HepG2 (cell line): Measurements from ENCODE around the gene MICAL3. TPM values are rescaled to one million over a fixed set of nuclear protein-coding genes. Genes with fewer than 3 reads are reported as not detected.

Experiments used
- ATAC-seq: fragments of 200-7000 bp; cut with Tn5 transposase; 3 replicates; pipeline ENCODE4 v1.9.1; 2020; ENCODE audit warnings: mild to moderate bottlenecking, moderate library complexity
- BruUV-seq: library from RNA; stranded (reverse); fragments of 400-500 nt; replicated peaks from 2 replicates; lab custom pipeline; 2021; lab: Mats Ljungman, UMichigan
- CTCF ChIA-PET: fragments of 300-600 bp; formaldehyde crosslinking; extraction: SDS; loops from one replicate; lab custom pipeline; 2021; ENCODE audit warnings: low total read pairs, inconsistent platforms, low intra/inter-chr PET ratio; lab: Yijun Ruan, JAX
- POLR2A ChIA-PET: fragments of 350-600 bp; sonication (Branson Sonifier 250); formaldehyde crosslinking; loops from one replicate; lab custom pipeline; 2020; ENCODE audit warnings: antibody characterized with exemption, inconsistent platforms; lab: Yijun Ruan, JAX
- DNase-seq: peaks from one replicate; pipeline ENCODE4 v3.0.0-alpha.2; 2015; ENCODE audit warnings: low spot score
- FAIRE-seq: peaks from 3 replicates; lab custom pipeline; 2011; peaks lifted over from hg19 to GRCh38; lab: Jason Lieb, UNC
- H2AFZ ChIP-seq: one replicate; pipeline ENCODE4 v1.6.1; 2011; ENCODE audit warnings: low read length, inconsistent platforms
- H3K27ac ChIP-seq: fragments of 300-600 bp; 3 replicates; pipeline ENCODE4 v1.8.0; 2011; ENCODE audit warnings: mixed run types, mild to moderate bottlenecking, mixed read lengths, low read length, inconsistent platforms; ENCODE audit not compliant: insufficient read depth; ENCODE audit errors: extremely low read length
- H3K27me3 ChIP-seq, 2 experiments: fragments of 200-600 bp in 1 of 2; 2 replicates in 1 of 2; 3 replicates in 1 of 2; pipeline versions ENCODE4 v1.6.0 to v1.8.0; 2011; ENCODE audit warnings: low read length in 2 of 2, mild to moderate bottlenecking in 2 of 2, moderate library complexity in 2 of 2, inconsistent platforms in 1 of 2; ENCODE audit not compliant: insufficient read depth in 2 of 2, control insufficient read depth in 1 of 2
- H3K36me3 ChIP-seq, 2 experiments: fragments of 200-600 bp in 1 of 2; replicated peaks in 1 of 2; 2 replicates in 1 of 2; 3 replicates in 1 of 2; pipeline versions ENCODE4 v1.5.1 to v1.8.0; 2011; ENCODE audit warnings: low read length in 2 of 2, inconsistent platforms in 1 of 2; ENCODE audit not compliant: insufficient read depth in 2 of 2, control insufficient read depth in 1 of 2
- H3K4me1 ChIP-seq: 2 replicates; pipeline ENCODE4 v1.5.1; 2012; ENCODE audit warnings: low read length, inconsistent platforms; ENCODE audit not compliant: insufficient read depth
- H3K4me2 ChIP-seq: 2 replicates; pipeline ENCODE4 v1.6.0; 2011; ENCODE audit warnings: low read depth, low read length, inconsistent platforms
- H3K4me3 ChIP-seq, 3 experiments: fragments of 200-600 bp in 1 of 3; sonication (generic), shearing (Covaris generic) in 1 of 3; replicated peaks in 1 of 3; 2 replicates each; pipeline ENCODE4 v1.5.1; 2011 to 2016; ENCODE audit warnings: low read length in 3 of 3, inconsistent platforms in 2 of 3, low read depth in 2 of 3, mild to moderate bottlenecking in 2 of 3, control low read depth in 1 of 3, mixed read lengths in 1 of 3; ENCODE audit not compliant: insufficient read depth in 1 of 3
- H3K79me2 ChIP-seq: one replicate; pipeline ENCODE4 v1.6.1; 2011; ENCODE audit warnings: low read length, inconsistent platforms; ENCODE audit not compliant: insufficient read depth
- H3K9ac ChIP-seq: 2 replicates; pipeline ENCODE4 v1.6.0; 2011; ENCODE audit warnings: mild to moderate bottlenecking, low read depth, low read length, inconsistent platforms; ENCODE audit not compliant: insufficient read depth
- H3K9me3 ChIP-seq: 2 replicates; pipeline ENCODE4 v1.5.1; 2012; ENCODE audit warnings: mild to moderate bottlenecking, low read length
- H4K20me1 ChIP-seq: 2 replicates; pipeline ENCODE4 v1.6.0; 2011; ENCODE audit warnings: inconsistent platforms, mild to moderate bottlenecking, low read length, moderate library complexity; ENCODE audit not compliant: insufficient read depth
- BORCS8-MEF2B ChIP-seq: sonication (generic); formaldehyde crosslinking; IDR thresholded peaks from 2 replicates; pipeline ENCODE4 v1.8.0; 2022; ENCODE audit warnings: mild to moderate bottlenecking, missing genetic modification reagents
- ELF4 ChIP-seq: sonication (generic); formaldehyde crosslinking; IDR thresholded peaks from 2 replicates; pipeline ENCODE4 v1.5.0; 2020; ENCODE audit warnings: missing genetic modification reagents, mild to moderate bottlenecking, moderate library complexity, borderline replicate concordance
- JARID2 ChIP-seq: sonication (generic); formaldehyde crosslinking; IDR thresholded peaks from 2 replicates; pipeline ENCODE4 v1.8.1; 2023; ENCODE audit warnings: missing genetic modification reagents, inconsistent platforms; ENCODE audit not compliant: insufficient replicate concordance
- MIXL1 ChIP-seq: IDR thresholded peaks from 2 replicates; pipeline ENCODE4 v1.6.1; 2016
- PHF21A ChIP-seq: sonication (generic); formaldehyde crosslinking; IDR thresholded peaks from 2 replicates; pipeline ENCODE4 v1.5.0; 2020; ENCODE audit warnings: mild to moderate bottlenecking, missing genetic modification reagents
- RELA ChIP-seq: sonication (generic); formaldehyde crosslinking; IDR thresholded peaks from 2 replicates; pipeline ENCODE4 v1.4.0; 2020; ENCODE audit warnings: missing genetic modification reagents
- SIX4 ChIP-seq: sonication (generic); formaldehyde crosslinking; IDR thresholded peaks from 2 replicates; pipeline ENCODE4 v1.4.0; 2020; ENCODE audit warnings: missing genetic modification reagents
- SOX13 ChIP-seq, 3 experiments: fragments of 450-650 bp in 1 of 3; sonication (generic) in 1 of 3; formaldehyde crosslinking in 1 of 3; IDR thresholded peaks in 2 of 3; conservative IDR thresholded peaks in 1 of 3; 2 replicates each; pipeline versions ENCODE4 v1.5.0 to v1.6.1; 2016 to 2020; ENCODE audit warnings: antibody characterized with exemption in 1 of 3, mild to moderate bottlenecking in 1 of 3, missing compliant biosample characterization in 1 of 3, missing genetic modification reagents in 1 of 3, moderate library complexity in 1 of 3
- SP140L ChIP-seq: sonication (generic); formaldehyde crosslinking; IDR thresholded peaks from 2 replicates; pipeline ENCODE4 v1.4.0; 2020; ENCODE audit warnings: missing genetic modification reagents, borderline replicate concordance
- ZC3H4 ChIP-seq: sonication (generic); formaldehyde crosslinking; IDR thresholded peaks from 2 replicates; pipeline ENCODE4 v1.4.0; 2020; ENCODE audit warnings: missing genetic modification reagents, borderline replicate concordance
- ZNF563 ChIP-seq: sonication (generic); formaldehyde crosslinking; IDR thresholded peaks from 2 replicates; pipeline ENCODE4 v1.8.0; 2022; ENCODE audit warnings: mild to moderate bottlenecking, moderate library complexity, missing genetic modification reagents
- ZNF670 ChIP-seq: sonication (generic); formaldehyde crosslinking; IDR thresholded peaks from 2 replicates; pipeline ENCODE4 v1.8.0; 2022; ENCODE audit warnings: mild to moderate bottlenecking, missing genetic modification reagents, borderline replicate concordance
- ZNF678 ChIP-seq: sonication (generic); formaldehyde crosslinking; IDR thresholded peaks from 2 replicates; pipeline ENCODE4 v1.4.0; 2020; ENCODE audit warnings: mild to moderate bottlenecking, missing genetic modification reagents
- WGBS: methylation state at CpG from one replicate; pipeline ENCODE4 v1.1.6; 2017; ENCODE audit warnings: low lambda C conversion rate; 5-methylcytosine and 5-hydroxymethylcytosine counted together
- in situ Hi-C: cut with HindIII; loops from 2 replicates; pipeline ENCODE4 v1.10.0; 2017; ENCODE audit warnings: low pct_unique_long_range_greater_than_20kb; ENCODE audit not compliant: extremely low pct_ligation_motif_present
- intact Hi-C: fragments of 100-400 bp; cut with micrococcal nuclease; formaldehyde crosslinking; loops from one replicate; pipeline ENCODE4 v1.10.0; 2022; ENCODE audit not compliant: unreplicated experiment
- polyA plus RNA-seq, 8 experiments: library from polyadenylated mRNA; depleted of rRNA in 3 of 8; stranded (reverse) in 7 of 8; unstranded in 1 of 8; fragments of >200 nt; fragmentation: Illumina TruSeq in 4 of 8; extraction: Trizol in 4 of 8; gene quantifications; 2 replicates each; pipeline versions ENCODE4 v1.2.1 to v1.2.3, GENCODE V29; 2011 to 2016; ENCODE audit warnings: low read depth in 4 of 8, missing spikeins in 1 of 8, mixed read lengths in 1 of 8; ENCODE audit not compliant: insufficient read depth in 1 of 8
- total RNA-seq, 5 experiments: library from RNA; depleted of rRNA; stranded (reverse); fragments of >200 nt; fragmentation: Illumina TruSeq; extraction: Trizol; gene quantifications; 2 replicates each; pipeline ENCODE4 v1.2.3, GENCODE V29; 2016; ENCODE audit warnings: low read depth in 1 of 5
- TF ChIP-seq, protein P1 (sequence below): IDR thresholded peaks from 2 replicates; pipeline ENCODE4 v1.6.1; 2016; ENCODE audit warnings: missing genetic modification reagents, missing compliant biosample characterization
- TF ChIP-seq, protein P2 (sequence below): sonication (generic); formaldehyde crosslinking; IDR thresholded peaks from 2 replicates; pipeline ENCODE4 v1.5.0; 2020; ENCODE audit warnings: mild to moderate bottlenecking, missing genetic modification reagents
- TF ChIP-seq, protein P3 (sequence below): sonication (generic); formaldehyde crosslinking; IDR thresholded peaks from 2 replicates; pipeline ENCODE4 v1.4.0; 2020; ENCODE audit warnings: missing genetic modification reagents
- TF ChIP-seq, protein P4 (sequence below): sonication (generic); formaldehyde crosslinking; conservative IDR thresholded peaks from 2 replicates; pipeline ENCODE4 v1.8.1; 2023; ENCODE audit warnings: missing genetic modification reagents

MICAL3 gene
- total and polyA plus RNA-seq, 2 of the 13 experiments (the other 11 are each of a cell fraction or from before 2014, with no cell fraction given): 5.3 to 12.5 TPM

DNA sequence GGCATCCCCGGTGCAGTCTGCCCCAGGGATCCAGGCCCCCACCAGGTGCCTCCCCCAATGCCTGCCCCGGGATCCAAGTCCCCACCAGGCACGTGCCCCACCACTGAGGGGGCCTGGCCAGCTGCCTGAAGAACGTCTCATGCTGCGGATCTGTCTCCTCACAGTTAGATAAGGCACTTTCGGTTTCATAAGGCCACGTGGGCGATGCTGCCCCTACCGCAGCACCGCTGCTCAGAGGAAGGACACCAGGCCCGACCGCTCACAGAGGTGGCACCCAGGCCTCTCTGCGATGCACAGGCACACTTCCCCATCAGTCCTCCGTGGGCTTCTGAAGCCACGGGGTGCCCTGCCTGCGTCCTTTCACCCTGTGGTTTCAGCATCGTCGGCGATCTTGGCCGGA is 182.0 kb downstream of the MICAL3 start:
- H3K4me2 ChIP-seq: no peak overlapping the region; the same call in 1 of the 2 replicates
- 92% methylated on average over 12 of the region's 20 CpGs for WGBS
- H4K20me1 ChIP-seq: no peaks in the 10 kb centered on the region
- H3K27me3 ChIP-seq: no peaks in the 10 kb centered on the region
- ChIA-PET CTCF (no interaction called here), POLR2A (no interaction called here)
- intact Hi-C loops (no loop called here), in situ Hi-C loops (no loop called here)
- ATAC-seq: no peak; the same call in 1 of the 3 replicates
- H3K79me2 ChIP-seq: no peaks in the 10 kb centered on the region
- peaks cover 20% of the 10 kb centered on the region for H3K4me1 ChIP-seq
- H3K9ac ChIP-seq: no peak overlapping the region
- DNase-seq: no peak
- no peaks in the 10 kb centered on the region for H3K9me3 ChIP-seq
- peaks cover 11 to 24% of the 10 kb centered on the region in 2 experiments; a peak in 4 of 5 replicates for H3K36me3 ChIP-seq
- no peak overlapping the region for H2AFZ ChIP-seq
- no peak for FAIRE-seq
- no TSS peak for BruUV-seq
- TF ChIP-seq, protein P1, sequence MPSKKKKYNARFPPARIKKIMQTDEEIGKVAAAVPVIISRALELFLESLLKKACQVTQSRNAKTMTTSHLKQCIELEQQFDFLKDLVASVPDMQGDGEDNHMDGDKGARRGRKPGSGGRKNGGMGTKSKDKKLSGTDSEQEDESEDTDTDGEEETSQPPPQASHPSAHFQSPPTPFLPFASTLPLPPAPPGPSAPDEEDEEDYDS (CRISPR knock-in tag): no peak
- TF ChIP-seq SP140L (no peak), ZNF678 (CRISPR knock-in tag) (no peak), SOX13 (IDR thresholded peaks at IDR 0.05) (no peak), SOX13 (CRISPR knock-in tag; conservative IDR thresholded peaks at IDR 0.05 in 1 of 2, IDR thresholded peaks at IDR 0.05 in 1 of 2) (no peak), ZNF670 (CRISPR knock-in tag) (no peak), PHF21A (CRISPR knock-in tag) (no peak), SIX4 (CRISPR knock-in tag) (no peak), ELF4 (CRISPR knock-in tag) (no peak), ZNF563 (CRISPR knock-in tag) (no peak), MIXL1 (CRISPR knock-in tag) (no peak), BORCS8-MEF2B (CRISPR knock-in tag) (no peak), JARID2 (no peak), RELA (CRISPR knock-in tag) (no peak), ZC3H4 (CRISPR knock-in tag) (no peak)
- TF ChIP-seq, protein P2, sequence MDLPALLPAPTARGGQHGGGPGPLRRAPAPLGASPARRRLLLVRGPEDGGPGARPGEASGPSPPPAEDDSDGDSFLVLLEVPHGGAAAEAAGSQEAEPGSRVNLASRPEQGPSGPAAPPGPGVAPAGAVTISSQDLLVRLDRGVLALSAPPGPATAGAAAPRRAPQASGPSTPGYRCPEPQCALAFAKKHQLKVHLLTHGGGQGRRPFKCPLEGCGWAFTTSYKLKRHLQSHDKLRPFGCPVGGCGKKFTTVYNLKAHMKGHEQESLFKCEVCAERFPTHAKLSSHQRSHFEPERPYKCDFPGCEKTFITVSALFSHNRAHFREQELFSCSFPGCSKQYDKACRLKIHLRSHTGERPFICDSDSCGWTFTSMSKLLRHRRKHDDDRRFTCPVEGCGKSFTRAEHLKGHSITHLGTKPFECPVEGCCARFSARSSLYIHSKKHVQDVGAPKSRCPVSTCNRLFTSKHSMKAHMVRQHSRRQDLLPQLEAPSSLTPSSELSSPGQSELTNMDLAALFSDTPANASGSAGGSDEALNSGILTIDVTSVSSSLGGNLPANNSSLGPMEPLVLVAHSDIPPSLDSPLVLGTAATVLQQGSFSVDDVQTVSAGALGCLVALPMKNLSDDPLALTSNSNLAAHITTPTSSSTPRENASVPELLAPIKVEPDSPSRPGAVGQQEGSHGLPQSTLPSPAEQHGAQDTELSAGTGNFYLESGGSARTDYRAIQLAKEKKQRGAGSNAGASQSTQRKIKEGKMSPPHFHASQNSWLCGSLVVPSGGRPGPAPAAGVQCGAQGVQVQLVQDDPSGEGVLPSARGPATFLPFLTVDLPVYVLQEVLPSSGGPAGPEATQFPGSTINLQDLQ (CRISPR knock-in tag): no peak
- TF ChIP-seq, protein P3, sequence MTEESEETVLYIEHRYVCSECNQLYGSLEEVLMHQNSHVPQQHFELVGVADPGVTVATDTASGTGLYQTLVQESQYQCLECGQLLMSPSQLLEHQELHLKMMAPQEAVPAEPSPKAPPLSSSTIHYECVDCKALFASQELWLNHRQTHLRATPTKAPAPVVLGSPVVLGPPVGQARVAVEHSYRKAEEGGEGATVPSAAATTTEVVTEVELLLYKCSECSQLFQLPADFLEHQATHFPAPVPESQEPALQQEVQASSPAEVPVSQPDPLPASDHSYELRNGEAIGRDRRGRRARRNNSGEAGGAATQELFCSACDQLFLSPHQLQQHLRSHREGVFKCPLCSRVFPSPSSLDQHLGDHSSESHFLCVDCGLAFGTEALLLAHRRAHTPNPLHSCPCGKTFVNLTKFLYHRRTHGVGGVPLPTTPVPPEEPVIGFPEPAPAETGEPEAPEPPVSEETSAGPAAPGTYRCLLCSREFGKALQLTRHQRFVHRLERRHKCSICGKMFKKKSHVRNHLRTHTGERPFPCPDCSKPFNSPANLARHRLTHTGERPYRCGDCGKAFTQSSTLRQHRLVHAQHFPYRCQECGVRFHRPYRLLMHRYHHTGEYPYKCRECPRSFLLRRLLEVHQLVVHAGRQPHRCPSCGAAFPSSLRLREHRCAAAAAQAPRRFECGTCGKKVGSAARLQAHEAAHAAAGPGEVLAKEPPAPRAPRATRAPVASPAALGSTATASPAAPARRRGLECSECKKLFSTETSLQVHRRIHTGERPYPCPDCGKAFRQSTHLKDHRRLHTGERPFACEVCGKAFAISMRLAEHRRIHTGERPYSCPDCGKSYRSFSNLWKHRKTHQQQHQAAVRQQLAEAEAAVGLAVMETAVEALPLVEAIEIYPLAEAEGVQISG (CRISPR knock-in tag): no peak
- TF ChIP-seq, protein P4, sequence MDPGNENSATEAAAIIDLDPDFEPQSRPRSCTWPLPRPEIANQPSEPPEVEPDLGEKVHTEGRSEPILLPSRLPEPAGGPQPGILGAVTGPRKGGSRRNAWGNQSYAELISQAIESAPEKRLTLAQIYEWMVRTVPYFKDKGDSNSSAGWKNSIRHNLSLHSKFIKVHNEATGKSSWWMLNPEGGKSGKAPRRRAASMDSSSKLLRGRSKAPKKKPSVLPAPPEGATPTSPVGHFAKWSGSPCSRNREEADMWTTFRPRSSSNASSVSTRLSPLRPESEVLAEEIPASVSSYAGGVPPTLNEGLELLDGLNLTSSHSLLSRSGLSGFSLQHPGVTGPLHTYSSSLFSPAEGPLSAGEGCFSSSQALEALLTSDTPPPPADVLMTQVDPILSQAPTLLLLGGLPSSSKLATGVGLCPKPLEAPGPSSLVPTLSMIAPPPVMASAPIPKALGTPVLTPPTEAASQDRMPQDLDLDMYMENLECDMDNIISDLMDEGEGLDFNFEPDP (CRISPR knock-in tag): no peak
- H3K4me3 ChIP-seq: peak overlapping the region in 1 of 3 experiments; percentile 12; a peak in 1 of 6 replicates
- peak overlapping the region; percentile 15 for H3K27ac ChIP-seq
